SK-N-SH treated with all-trans-retinoic acid at 6 μM for 48 hours (cell line): ENCODE data around the gene KCNH4.

Source experiments
- ARNTL ChIP-seq: fragments of 450-650 bp; formaldehyde crosslinking; IDR thresholded peaks from 2 replicates; pipeline ENCODE4 v1.5.0; 2020; ENCODE audit warnings: low read depth, mild to moderate bottlenecking, moderate library complexity, borderline replicate concordance
- CREB5 ChIP-seq: fragments of 250-450 bp; sonication (Bioruptor Pico); IDR thresholded peaks from 2 replicates; pipeline ENCODE4 v1.5.1; 2020; ENCODE audit warnings: low read depth, mild to moderate bottlenecking, moderate library complexity
- PATZ1 ChIP-seq: fragments of 250-450 bp; sonication (Bioruptor Pico); IDR thresholded peaks from 2 replicates; pipeline ENCODE4 v1.8.0; 2020; ENCODE audit warnings: mild to moderate bottlenecking, moderate library complexity, borderline replicate concordance

GRCh38 chr17:42193969-42194899, 13.3 kb upstream of the KCNH4 start, which contains the start of gene GHDC:
- TF ChIP-seq PATZ1 (CRISPR knock-in tag) (no peak), ARNTL (CRISPR knock-in tag) (no peak), CREB5 (CRISPR knock-in tag) (no peak)
